PC-3 (cell line): Measurements from ENCODE around the gene FASN. TPM values are rescaled to one million over a fixed set of nuclear protein-coding genes. Genes with fewer than 3 reads are reported as not detected.

Source experiments
- ATAC-seq: fragments of 200-7000 bp; cut with Tn5 transposase; 2 replicates; pipeline ENCODE4 v1.9.1; 2020; ENCODE audit warnings: mild to moderate bottlenecking, moderate library complexity
- BruUV-seq: library from RNA; stranded (reverse); fragments of 400-500 nt; replicated peaks from 2 replicates; lab custom pipeline; 2021; lab: Mats Ljungman, UMichigan
- CTCF ChIA-PET: fragments of 300-600 bp; sonication (Branson Sonifier 250); formaldehyde crosslinking; loops from one replicate; lab custom pipeline; 2022; ENCODE audit warnings: antibody characterized with exemption; lab: Charles Lee
- POLR2A ChIA-PET: fragments of 300-600 bp; sonication (Branson Sonifier 250); formaldehyde crosslinking; loops from one replicate; lab custom pipeline; 2022; ENCODE audit warnings: antibody characterized with exemption; ENCODE audit not compliant: unreplicated experiment; lab: Charles Lee
- DNase-seq: peaks from one replicate; pipeline ENCODE4 v3.0.0-alpha.2; 2015
- H2AFZ ChIP-seq: fragments of 300-600 bp; sonication (generic); 2 replicates; pipeline ENCODE4 v1.6.0; 2016; ENCODE audit warnings: antibody characterized with exemption, low read length
- H3F3A ChIP-seq: fragments of 300-600 bp; sonication (generic); one replicate; pipeline ENCODE4 v1.6.0; 2017; ENCODE audit warnings: antibody characterized with exemption, low read length, control low read depth, mild to moderate bottlenecking; ENCODE audit not compliant: unreplicated experiment
- H3K27ac ChIP-seq: fragments of 300-600 bp; sonication (generic); 2 replicates; pipeline ENCODE4 v1.5.1; 2016; ENCODE audit warnings: mild to moderate bottlenecking, low read length
- H3K27me3 ChIP-seq: fragments of 300-600 bp; sonication (generic); 2 replicates; pipeline ENCODE4 v1.6.1; 2016; ENCODE audit warnings: low read length, mixed read lengths
- H3K36me3 ChIP-seq: fragments of 300-600 bp; sonication (generic); 2 replicates; pipeline ENCODE4 v1.6.1; 2016; ENCODE audit warnings: low read depth, mixed run types, low read length, mixed read lengths
- H3K4me1 ChIP-seq: fragments of 300-600 bp; sonication (generic); 2 replicates; pipeline ENCODE4 v1.5.1; 2016; ENCODE audit warnings: low read length; ENCODE audit not compliant: insufficient read depth
- H3K4me2 ChIP-seq: fragments of 300-600 bp; sonication (generic); 2 replicates; pipeline ENCODE4 v1.6.0; 2016; ENCODE audit warnings: low read length
- H3K4me3 ChIP-seq: fragments of 300-600 bp; sonication (generic); 2 replicates; pipeline ENCODE4 v1.5.1; 2016; ENCODE audit warnings: mild to moderate bottlenecking, low read length, mixed read lengths
- H3K79me2 ChIP-seq: fragments of 300-600 bp; sonication (generic); 2 replicates; pipeline ENCODE4 v1.6.1; 2017; ENCODE audit warnings: low read length, mixed read lengths
- H3K9ac ChIP-seq: fragments of 300-600 bp; sonication (generic); 2 replicates; pipeline ENCODE4 v1.6.0; 2016; ENCODE audit warnings: mild to moderate bottlenecking, low read length
- H3K9me2 ChIP-seq: fragments of 300-600 bp; sonication (generic); replicated peaks from 2 replicates; pipeline ENCODE4 v1.6.1; 2016; ENCODE audit warnings: mixed run types, low read length, mixed read lengths
- H3K9me3 ChIP-seq: fragments of 300-600 bp; sonication (generic); 2 replicates; pipeline ENCODE4 v1.6.1; 2016; ENCODE audit warnings: low read length, mixed read lengths
- H4K20me1 ChIP-seq: fragments of 300-600 bp; sonication (generic); 2 replicates; pipeline ENCODE4 v1.6.1; 2016; ENCODE audit warnings: low read length, mixed read lengths
- EZH2 ChIP-seq: fragments of 300-600 bp; sonication (generic); IDR thresholded peaks from one replicate; pipeline ENCODE4 v1.6.1; 2017; ENCODE audit warnings: antibody characterized with exemption, mild to moderate bottlenecking, low read length; ENCODE audit not compliant: unreplicated experiment
- EZH2phosphoT487 ChIP-seq: fragments of 300-600 bp; sonication (generic); IDR thresholded peaks from 2 replicates; pipeline ENCODE4 v1.6.1; 2018; ENCODE audit warnings: mild to moderate bottlenecking, antibody characterized with exemption, low read length, borderline replicate concordance
- intact Hi-C: fragments of 100-400 bp; cut with micrococcal nuclease; formaldehyde crosslinking; loops from 2 replicates; pipeline ENCODE4 v1.9.0; 2023
- total RNA-seq: library from RNA; depleted of rRNA; stranded (reverse); fragments of >200 nt; gene quantifications from 2 replicates; pipeline ENCODE4 v1.2.3, GENCODE V29; 2014
- TF ChIP-seq, protein P1 (sequence below): fragments of 300-600 bp; sonication (generic); conservative IDR thresholded peaks from 2 replicates; pipeline ENCODE4 v1.5.1; 2017; ENCODE audit warnings: antibody characterized with exemption, low read depth, mild to moderate bottlenecking, low read length

FASN gene
- total RNA-seq, 1 experiment from 2014 or later = 269 TPM

DNA sequence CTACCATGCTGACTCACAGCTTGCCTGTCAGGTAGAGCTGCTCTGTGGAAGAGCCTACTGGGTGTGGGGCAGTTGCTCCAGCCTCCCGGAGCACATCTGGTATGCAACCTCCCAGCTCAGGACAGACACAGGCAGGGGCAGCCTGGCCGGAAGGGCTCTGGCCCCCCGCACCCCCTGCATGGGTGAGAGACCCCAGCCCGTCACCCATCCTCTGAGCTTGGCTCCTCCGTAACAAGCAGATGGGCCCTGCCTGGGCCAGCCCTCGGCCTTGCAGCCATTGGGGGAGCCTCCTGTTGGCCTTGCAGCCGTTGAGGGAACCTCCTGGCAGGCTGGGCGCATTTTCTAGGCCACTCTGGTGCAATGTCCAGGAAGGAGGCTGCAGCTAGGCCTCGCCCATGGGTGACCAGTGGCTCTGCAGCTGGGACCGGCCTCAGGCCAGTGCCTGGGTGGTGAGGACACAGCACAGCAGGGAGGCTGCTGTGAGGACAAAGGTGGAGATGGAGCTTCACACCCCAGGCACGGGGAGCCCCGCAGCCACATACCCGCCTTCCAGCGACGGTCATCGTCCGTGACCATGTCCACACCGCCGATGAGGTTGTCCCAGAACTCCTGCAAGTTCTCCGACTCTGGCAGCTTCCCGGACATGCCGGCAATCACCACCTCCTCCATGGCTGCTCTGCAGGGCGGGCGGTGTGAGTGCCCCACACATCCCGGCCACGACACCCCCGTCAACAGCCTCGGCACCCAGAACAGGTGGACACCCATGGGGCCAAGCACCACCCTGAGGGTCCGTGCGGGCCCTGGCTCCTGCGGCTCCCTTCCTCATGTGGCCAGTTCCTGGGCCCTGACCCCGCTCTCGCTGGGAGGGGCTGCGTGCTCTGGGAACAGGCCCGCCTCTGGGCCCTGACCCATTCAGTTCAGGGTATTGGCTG is 2.0 kb downstream of the FASN start:
- peak; percentile 51 for DNase-seq
- Histone ChIP-seq H3K27ac (no peak overlapping the region), H3K79me2 (peaks cover 47% of the 10 kb centered on the region), H3F3A (no peaks in the 10 kb centered on the region), H3K9me2 (no peaks in the 10 kb centered on the region), H3K4me1 (peaks cover 30% of the 10 kb centered on the region), H3K36me3 (peaks cover 41% of the 10 kb centered on the region), H3K9ac (peak overlapping the region; percentile 99), H3K9me3 (no peaks in the 10 kb centered on the region), H2AFZ (no peak overlapping the region), H4K20me1 (peaks cover 29% of the 10 kb centered on the region), H3K4me2 (peak overlapping the region; percentile 97), H3K27me3 (no peaks in the 10 kb centered on the region), H3K4me3 (peak overlapping the region; percentile 91)
- intact Hi-C loops = loop anchor here (5.0 kb wide), 1 partner anchor 59 kb away; the partner anchor contains the start of gene DCXR
- TF ChIP-seq EZH2phosphoT487 (no peak), EZH2 (no peak)
- TF ChIP-seq, protein P1, sequence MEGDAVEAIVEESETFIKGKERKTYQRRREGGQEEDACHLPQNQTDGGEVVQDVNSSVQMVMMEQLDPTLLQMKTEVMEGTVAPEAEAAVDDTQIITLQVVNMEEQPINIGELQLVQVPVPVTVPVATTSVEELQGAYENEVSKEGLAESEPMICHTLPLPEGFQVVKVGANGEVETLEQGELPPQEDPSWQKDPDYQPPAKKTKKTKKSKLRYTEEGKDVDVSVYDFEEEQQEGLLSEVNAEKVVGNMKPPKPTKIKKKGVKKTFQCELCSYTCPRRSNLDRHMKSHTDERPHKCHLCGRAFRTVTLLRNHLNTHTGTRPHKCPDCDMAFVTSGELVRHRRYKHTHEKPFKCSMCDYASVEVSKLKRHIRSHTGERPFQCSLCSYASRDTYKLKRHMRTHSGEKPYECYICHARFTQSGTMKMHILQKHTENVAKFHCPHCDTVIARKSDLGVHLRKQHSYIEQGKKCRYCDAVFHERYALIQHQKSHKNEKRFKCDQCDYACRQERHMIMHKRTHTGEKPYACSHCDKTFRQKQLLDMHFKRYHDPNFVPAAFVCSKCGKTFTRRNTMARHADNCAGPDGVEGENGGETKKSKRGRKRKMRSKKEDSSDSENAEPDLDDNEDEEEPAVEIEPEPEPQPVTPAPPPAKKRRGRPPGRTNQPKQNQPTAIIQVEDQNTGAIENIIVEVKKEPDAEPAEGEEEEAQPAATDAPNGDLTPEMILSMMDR = no peak
- POLR2A ChIA-PET = no interaction called here
- CTCF ChIA-PET = no interaction called here
- no peak for ATAC-seq
- no TSS peak for BruUV-seq

GRCh38 chr17:82094931-82095776 is 2.9 kb downstream of the FASN start:
- H3F3A ChIP-seq = no peaks in the 10 kb centered on the region
- BruUV-seq = no TSS peak
- no peak overlapping the region for H3K27ac ChIP-seq
- ATAC-seq = no peak
- no peak overlapping the region for H2AFZ ChIP-seq
- DNase-seq = no peak
- H4K20me1 ChIP-seq = peaks cover 29% of the 10 kb centered on the region
- intact Hi-C loops = loop anchor here (5.0 kb wide), 1 partner anchor 58 kb away; the partner anchor contains the start of gene DCXR
- peak overlapping the region; percentile 97 for H3K4me2 ChIP-seq
- no peak overlapping the region for H3K9ac ChIP-seq
- H3K36me3 ChIP-seq = peaks cover 49% of the 10 kb centered on the region
- TF ChIP-seq EZH2 = no peak
- TF ChIP-seq, protein P1 = no peak
- TF ChIP-seq EZH2phosphoT487 = no peak
- CTCF ChIA-PET = no interaction called here
- no peaks in the 10 kb centered on the region for H3K9me3 ChIP-seq
- no peaks in the 10 kb centered on the region for H3K27me3 ChIP-seq
- peaks cover 47% of the 10 kb centered on the region for H3K79me2 ChIP-seq
- POLR2A ChIA-PET = no interaction called here
- H3K4me3 ChIP-seq = peak overlapping the region; percentile 91
- H3K4me1 ChIP-seq = peaks cover 30% of the 10 kb centered on the region
- H3K9me2 ChIP-seq = no peaks in the 10 kb centered on the region
